ENCODE results near the gene RGMB.
"Not testable (repeated sequence)": the region's sequence is repeated elsewhere in the genome, so short reads cannot be mapped to it uniquely, and the experiment has no call there.

DNA sequence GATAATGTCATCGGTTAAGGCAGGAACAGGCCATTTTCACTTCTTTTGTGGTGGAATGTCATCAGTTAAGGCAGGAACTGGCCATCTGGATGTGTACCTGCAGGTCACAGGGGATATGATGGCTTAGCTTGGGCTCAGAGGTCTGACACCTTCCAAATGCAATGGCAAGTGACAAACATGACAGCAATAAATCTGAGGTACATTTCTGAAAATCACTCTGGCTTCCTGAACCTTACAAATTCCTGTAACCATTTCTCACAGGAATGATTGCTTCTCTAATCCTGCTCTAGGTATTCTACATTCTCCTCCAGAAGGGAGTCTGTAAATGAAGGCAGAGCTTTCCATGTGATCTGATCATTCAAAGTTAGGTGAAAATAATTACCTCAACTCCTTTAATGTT lies 20.7 kb upstream of the RGMB start:
- TF ChIP-seq, protein P1, sequence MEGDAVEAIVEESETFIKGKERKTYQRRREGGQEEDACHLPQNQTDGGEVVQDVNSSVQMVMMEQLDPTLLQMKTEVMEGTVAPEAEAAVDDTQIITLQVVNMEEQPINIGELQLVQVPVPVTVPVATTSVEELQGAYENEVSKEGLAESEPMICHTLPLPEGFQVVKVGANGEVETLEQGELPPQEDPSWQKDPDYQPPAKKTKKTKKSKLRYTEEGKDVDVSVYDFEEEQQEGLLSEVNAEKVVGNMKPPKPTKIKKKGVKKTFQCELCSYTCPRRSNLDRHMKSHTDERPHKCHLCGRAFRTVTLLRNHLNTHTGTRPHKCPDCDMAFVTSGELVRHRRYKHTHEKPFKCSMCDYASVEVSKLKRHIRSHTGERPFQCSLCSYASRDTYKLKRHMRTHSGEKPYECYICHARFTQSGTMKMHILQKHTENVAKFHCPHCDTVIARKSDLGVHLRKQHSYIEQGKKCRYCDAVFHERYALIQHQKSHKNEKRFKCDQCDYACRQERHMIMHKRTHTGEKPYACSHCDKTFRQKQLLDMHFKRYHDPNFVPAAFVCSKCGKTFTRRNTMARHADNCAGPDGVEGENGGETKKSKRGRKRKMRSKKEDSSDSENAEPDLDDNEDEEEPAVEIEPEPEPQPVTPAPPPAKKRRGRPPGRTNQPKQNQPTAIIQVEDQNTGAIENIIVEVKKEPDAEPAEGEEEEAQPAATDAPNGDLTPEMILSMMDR (IDR thresholded peaks at IDR 0.05) = not testable (repeated sequence)
- not testable (repeated sequence) for TF ChIP-seq POLR2A, POLR2AphosphoS5 (IDR thresholded peaks at IDR 0.05)
